ENCODE data around the gene NOX5.

Gene NOX5

DNA sequence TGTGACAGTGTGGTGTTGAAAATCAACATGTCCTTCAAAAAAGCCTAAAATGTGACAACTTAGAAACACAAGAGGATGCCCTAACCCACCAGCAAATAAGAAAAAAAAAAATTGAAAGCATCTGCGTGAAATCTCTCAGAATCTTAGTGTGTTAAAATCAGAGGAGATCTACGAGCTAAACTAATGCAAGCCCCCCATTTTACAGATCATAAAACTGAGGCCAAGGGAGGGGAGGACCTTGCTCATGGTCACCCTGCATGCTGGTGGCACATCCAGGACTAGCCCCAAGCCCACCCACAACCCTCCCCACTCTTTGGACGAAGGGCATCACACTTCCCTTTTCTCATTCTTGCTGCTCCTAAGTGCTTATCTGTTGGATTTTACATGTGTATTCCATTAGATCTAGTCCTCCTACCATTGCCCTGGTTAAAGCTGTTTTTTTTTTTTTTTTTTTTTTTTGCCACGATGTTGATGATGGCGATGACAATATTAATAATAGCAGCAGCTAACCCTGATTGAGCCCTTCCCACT is 29.1 kb upstream of the NOX5 start:
- DNase-seq (ENCODE audit: insufficient read length, low spot score) (no peak), FAIRE-seq (no peak)
- TF ChIP-seq POLR2A (IDR thresholded peaks at IDR 0.05; ENCODE audit: low read depth, low read length), result no peak

DNA sequence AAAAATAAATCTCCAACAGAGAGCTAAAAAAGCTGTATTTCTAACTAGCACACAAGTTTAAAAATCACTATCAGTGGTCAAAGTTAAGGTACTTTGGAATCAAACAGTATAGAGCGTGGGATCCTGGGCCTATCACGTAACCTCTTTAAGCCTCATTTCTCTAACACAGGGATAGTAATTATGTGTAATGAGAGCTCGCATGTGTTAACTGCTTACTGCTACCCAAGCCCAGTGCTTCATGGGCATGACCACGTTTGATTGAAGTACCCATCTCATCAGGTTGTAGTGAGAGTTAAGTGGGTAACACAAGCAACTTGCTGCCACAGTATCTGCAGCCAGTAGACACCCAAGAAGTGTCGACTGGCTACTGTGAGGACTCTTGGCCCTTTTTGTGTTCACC is 28.2 kb upstream of the NOX5 start:
- no peak for TF ChIP-seq POLR2A (IDR thresholded peaks at IDR 0.05; ENCODE audit: low read depth, low read length)
- no peak for DNase-seq (ENCODE audit: insufficient read length, low spot score)
- FAIRE-seq, result no peak

DNA sequence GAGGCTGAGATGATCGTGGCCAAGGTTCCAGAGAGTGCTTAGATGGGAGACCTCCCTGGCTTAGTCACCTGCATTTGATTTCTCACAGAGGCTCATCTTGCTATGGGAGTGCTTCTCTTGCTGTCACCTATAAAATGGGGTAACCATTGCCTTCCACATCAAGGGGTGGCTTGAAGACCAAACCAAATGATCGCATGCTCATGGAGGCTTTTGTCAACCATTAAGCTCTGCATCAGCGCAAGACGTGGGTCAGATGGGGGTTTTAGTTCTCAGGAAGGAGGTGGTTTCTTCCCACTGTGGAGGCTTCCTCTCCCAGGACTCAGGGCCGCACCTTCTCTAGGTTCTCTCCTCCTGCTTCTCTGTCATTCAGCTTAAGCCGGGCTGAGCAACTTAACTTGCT is 27.4 kb upstream of the NOX5 start:
- FAIRE-seq, result no peak
- no peak for DNase-seq (ENCODE audit: insufficient read length, low spot score)
- TF ChIP-seq POLR2A (IDR thresholded peaks at IDR 0.05; ENCODE audit: low read depth, low read length), result no peak

GRCh38 chr15:68987676-68988075 is 26.8 kb upstream of the NOX5 start:
- FAIRE-seq (no peak), DNase-seq (ENCODE audit: insufficient read length, low spot score) (no peak)
- TF ChIP-seq POLR2A (IDR thresholded peaks at IDR 0.05; ENCODE audit: low read depth, low read length), result no peak

GRCh38 chr15:68989541-68990230 is 24.8 kb upstream of the NOX5 start:
- TF ChIP-seq POLR2A (IDR thresholded peaks at IDR 0.05; ENCODE audit: low read depth, low read length), result no peak
- no peak for DNase-seq (ENCODE audit: insufficient read length, low spot score)
- FAIRE-seq, result no peak

GRCh38 chr15:68990231-68990991 is 24.1 kb upstream of the NOX5 start:
- no peak for TF ChIP-seq POLR2A (IDR thresholded peaks at IDR 0.05; ENCODE audit: low read depth, low read length)

DNA sequence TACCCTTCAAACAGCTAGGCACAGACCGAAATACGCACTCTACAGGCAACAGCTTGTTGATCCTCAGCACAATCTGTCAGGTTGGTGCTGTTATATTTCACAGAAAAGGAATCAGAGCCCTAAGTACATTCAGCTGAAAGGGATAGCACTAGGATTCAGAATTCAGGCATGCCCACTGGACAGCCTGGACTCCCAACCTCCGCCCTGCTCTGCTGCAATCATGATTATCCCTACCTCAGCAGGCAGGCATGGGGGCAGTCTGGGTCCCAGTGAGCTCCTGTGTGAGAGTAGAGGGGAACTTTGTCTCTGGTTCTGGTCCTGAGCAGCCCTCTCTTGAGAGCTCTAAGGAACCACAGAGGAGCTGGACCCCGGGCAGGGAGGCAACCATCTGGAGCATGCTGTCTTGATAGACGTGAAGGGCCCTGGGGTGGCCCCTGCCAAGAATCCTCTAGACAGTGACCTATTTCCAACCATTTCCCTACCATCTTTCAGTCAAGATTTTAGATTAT is 23.4 kb upstream of the NOX5 start:
- FAIRE-seq, result no peak
- DNase-seq (ENCODE audit: insufficient read length, low spot score), result no peak
- TF ChIP-seq POLR2A (IDR thresholded peaks at IDR 0.05; ENCODE audit: low read depth, low read length), result no peak

More at GRCh38 chr15:68990231-68990991, 24.1 kb upstream of the NOX5 start:
- DNase-seq (ENCODE audit: insufficient read length, low spot score) (no peak), FAIRE-seq (no peak)

GRCh38 chr15:68991723-68992122 is 22.8 kb upstream of the NOX5 start:
- no peak for DNase-seq (ENCODE audit: insufficient read length, low spot score)
- TF ChIP-seq POLR2A (IDR thresholded peaks at IDR 0.05; ENCODE audit: low read depth, low read length), result no peak
- FAIRE-seq, result no peak

DNA sequence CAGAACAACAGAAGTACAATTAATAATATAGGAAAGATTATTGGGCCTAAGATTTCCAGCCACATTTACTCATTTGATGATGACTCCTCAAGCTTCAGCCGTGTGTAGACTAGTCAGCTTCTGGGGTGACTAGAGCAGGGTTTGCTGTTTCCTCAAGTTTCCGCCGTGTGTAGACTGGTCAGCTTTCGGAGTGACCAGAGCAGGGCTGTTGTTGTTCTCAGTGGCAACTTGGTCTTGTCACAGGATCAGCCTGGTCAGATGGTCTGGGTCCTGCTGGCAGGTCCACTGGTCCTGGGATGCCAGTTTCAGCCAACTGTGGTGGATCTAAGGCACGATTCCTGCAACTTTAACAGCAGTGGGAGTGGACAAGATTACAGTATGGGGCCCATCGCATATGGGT is 21.8 kb upstream of the NOX5 start:
- TF ChIP-seq POLR2A (IDR thresholded peaks at IDR 0.05; ENCODE audit: low read depth, low read length), result no peak
- no peak for DNase-seq (ENCODE audit: insufficient read length, low spot score)
- FAIRE-seq, result no peak

- DNase-seq (ENCODE audit: insufficient read length, low spot score) (no peak), FAIRE-seq (no peak)
- no peak for TF ChIP-seq POLR2A (IDR thresholded peaks at IDR 0.05; ENCODE audit: low read depth, low read length)
Observed at GRCh38 chr15:68993276-68993675, 21.2 kb upstream of the NOX5 start.

DNA sequence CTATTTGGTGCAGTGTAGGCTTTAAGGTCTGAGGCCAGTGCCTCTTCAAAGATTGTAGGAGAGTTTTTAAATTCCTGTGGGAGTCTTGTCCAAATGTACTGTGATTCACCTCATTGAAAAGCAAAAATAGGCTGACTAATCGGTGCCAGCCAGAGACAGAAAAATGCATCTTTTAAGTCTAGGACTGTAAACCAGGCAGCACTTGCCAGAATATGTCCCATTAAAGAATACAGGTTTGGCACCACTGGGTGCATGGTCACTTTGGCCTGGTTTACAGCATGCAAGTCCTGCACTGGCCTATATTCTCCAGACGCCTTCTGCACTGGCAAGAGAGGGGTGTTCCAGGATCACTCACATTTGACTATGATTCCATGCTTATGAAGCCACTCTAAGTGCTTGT is 20.3 kb upstream of the NOX5 start:
- peak; percentile 51 for DNase-seq (ENCODE audit: insufficient read length, low spot score)
- no peak for FAIRE-seq
- TF ChIP-seq POLR2A (IDR thresholded peaks at IDR 0.05; ENCODE audit: low read depth, low read length), result no peak

- TF ChIP-seq POLR2A (IDR thresholded peaks at IDR 0.05; ENCODE audit: low read depth, low read length), result no peak
- DNase-seq (ENCODE audit: insufficient read length, low spot score) (no peak), FAIRE-seq (no peak)
Observed at GRCh38 chr15:68994981-68995761, 19.3 kb upstream of the NOX5 start.

- FAIRE-seq, result no peak
Observed at GRCh38 chr15:68997050-68997449, 17.4 kb upstream of the NOX5 start.

More at GRCh38 chr15:68997050-68997449, 17.4 kb upstream of the NOX5 start:
- TF ChIP-seq POLR2A (IDR thresholded peaks at IDR 0.05; ENCODE audit: low read depth, low read length), result no peak
- DNase-seq (ENCODE audit: insufficient read length, low spot score), result no peak
